ENCODE data around the gene TARBP1.

DNA sequence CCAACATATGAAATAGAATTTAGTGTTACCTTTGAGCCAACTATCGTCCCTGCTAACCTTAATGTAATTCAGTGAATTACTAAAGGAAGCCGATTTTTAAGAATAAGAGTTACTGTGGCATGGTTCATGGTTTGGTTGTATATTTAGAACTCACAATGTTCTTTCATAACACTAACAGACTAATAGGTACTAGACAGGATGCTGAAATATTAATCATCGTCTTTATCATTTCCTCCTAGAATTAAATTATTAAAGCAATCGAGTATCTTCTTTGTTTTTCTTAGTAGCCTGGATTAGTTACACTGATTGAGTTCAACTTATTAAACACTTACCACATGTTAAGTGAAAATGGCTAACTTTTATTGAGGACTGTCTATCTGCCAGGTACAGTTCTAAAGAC, 47.7 kb downstream of the TARBP1 start:
- TF ChIP-seq, protein P1, sequence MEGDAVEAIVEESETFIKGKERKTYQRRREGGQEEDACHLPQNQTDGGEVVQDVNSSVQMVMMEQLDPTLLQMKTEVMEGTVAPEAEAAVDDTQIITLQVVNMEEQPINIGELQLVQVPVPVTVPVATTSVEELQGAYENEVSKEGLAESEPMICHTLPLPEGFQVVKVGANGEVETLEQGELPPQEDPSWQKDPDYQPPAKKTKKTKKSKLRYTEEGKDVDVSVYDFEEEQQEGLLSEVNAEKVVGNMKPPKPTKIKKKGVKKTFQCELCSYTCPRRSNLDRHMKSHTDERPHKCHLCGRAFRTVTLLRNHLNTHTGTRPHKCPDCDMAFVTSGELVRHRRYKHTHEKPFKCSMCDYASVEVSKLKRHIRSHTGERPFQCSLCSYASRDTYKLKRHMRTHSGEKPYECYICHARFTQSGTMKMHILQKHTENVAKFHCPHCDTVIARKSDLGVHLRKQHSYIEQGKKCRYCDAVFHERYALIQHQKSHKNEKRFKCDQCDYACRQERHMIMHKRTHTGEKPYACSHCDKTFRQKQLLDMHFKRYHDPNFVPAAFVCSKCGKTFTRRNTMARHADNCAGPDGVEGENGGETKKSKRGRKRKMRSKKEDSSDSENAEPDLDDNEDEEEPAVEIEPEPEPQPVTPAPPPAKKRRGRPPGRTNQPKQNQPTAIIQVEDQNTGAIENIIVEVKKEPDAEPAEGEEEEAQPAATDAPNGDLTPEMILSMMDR (IDR thresholded peaks at IDR 0.05): no peak
- no peak for TF ChIP-seq POLR2A (IDR thresholded peaks at IDR 0.05)

All from thyroid gland (tissue), 4 donors.